ENCODE measurements around the gene MRPS11.

GRCh38 chr15:88419830-88420229 is 47.7 kb upstream of the MRPS11 start:
- no peak for TF ChIP-seq CTCF (IDR thresholded peaks at IDR 0.05; ENCODE audit: insufficient read depth, low read length)
- TF ChIP-seq POLR2AphosphoS5 (IDR thresholded peaks at IDR 0.05; ENCODE audit: low read depth): no peak
